GM12873 (cell line): ENCODE results near the gene PAPLN.

ENCODE experiments used
- CTCF ChIP-seq: IDR thresholded peaks from 2 replicates; pipeline ENCODE4 v1.5.1; 2012; ENCODE audit warnings: low read depth, mild to moderate bottlenecking, moderate library complexity, low read length, control low read depth; ENCODE audit not compliant: insufficient read depth; ENCODE audit errors: missing control alignments

PAPLN gene

DNA sequence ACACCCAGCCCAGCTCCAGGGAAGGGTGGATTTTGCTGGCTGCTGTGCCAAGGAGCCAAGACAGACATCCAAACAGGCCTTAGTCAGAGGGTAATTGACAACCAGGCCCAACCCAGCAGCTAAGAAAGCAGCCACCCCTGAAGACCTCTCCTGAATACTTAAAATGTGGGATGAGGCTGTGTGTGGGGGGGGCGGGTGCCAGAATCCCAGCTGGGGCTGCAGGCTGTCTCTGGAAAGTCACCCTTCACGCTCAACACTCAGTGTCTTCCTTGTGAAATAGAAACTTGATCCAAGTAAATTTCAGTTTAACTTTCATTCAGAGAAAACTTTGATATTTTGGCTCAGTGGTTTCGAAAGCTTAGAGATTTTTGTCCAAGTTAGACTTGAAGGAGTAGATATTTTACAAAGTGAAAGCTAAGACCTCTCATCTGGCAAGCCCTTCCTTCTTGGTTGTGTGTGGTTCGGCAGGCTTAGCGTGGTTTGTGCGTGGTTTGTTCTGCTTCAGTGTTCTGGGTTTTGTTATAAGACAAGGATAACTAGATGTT lies 5.1 kb downstream of the PAPLN start:
- no peak for TF ChIP-seq CTCF

DNA sequence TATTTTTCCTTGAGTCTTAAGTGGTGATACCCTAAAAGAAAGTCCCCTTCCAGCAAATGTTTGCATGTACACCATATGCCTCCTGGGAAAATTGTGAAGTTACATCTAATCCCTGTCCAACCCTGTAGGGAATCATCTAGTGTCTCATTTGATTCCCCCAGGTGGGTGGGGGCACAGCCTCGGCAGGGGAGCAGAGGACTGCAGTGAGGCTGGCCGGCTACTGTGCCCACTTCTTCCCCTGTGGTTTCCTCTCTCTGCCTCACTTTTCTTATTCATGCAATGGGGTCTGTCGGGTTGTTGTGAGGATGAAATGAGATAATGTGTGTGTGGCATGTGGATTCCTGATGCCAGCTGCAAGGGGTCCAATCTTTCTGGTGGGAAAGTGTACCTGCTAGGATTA lies 6.0 kb downstream of the PAPLN start:
- no peak for TF ChIP-seq CTCF

DNA sequence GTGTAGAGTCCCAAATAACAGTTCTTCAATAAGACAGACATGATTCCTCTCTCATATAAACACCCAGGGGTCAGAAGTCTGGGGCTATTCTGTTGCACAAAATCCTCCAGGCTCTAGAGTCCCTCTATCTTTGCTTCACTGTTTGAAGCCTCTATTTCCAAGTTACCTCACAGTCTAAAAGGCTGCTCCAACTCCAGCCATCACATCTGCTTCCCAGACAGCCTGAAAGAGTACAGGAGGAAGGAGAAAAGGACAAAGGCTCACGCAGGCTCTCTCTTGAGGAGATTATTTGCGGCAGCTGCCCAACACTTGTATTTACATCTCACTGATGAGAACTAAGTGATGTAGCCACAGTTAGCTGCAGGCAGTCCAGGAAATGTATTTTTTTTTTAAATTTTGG lies 6.4 kb downstream of the PAPLN start:
- no peak for TF ChIP-seq CTCF

- TF ChIP-seq CTCF = no peak
Measured at GRCh38 chr14:73244541-73245290, 7.4 kb downstream of the PAPLN start.

DNA sequence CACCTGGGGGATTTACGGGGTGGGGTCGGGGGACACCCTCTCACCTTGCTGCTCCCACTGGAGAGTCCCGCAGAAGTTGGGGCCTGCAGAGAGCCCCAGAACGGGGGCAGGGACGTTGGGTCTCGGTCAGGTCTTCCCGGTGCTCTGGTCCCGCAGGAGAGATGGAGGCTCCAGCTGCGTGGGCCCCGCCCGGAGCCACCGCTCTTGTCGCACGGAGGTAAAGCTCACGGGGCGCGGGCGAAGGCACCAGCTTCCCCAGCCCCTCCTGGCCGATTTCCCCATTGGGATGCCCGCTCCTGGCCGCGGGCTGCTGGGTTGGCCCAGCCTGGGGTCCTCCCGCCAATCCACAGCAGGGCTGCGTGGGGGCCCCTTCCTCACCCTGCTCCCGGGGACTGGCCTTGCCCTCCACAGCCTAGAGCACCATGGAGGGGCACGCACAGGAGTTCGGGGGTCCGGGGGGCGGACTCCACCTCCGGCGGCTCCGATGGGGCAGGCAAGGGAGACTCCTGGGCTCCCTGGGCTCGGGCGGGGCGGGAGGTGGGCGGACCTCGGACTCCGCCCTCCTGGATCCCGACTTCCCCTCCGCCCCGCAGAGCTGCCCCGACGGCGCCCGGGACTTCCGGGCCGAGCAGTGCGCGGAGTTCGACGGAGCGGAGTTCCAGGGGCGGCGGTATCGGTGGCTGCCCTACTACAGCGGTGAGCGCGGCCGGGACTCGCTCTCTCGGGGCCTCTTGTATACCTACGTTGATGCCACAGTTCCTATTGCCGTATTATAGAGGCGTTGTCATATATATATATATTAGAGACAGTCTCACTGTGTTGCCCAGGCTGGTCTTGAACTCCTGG lies 8.4 kb downstream of the PAPLN start:
- TF ChIP-seq CTCF = no peak

- TF ChIP-seq CTCF = no peak
Measured at GRCh38 chr14:73246387-73247150, 9.3 kb downstream of the PAPLN start.
